Cardiac muscle cell (in vitro differentiated cells and primary cell): ENCODE results near the gene CREB3L1. TPM values are rescaled to one million over a fixed set of nuclear protein-coding genes. Genes with fewer than 3 reads are reported as not detected.

Source experiments
- DNase-seq, 2 donors: peaks; one replicate each; pipeline versions ENCODE4 v3.0.0 to v3.0.0-alpha.2; 2010 to 2017; ENCODE audit warnings: low read depth in 1 of 2, low spot score in 1 of 2
- H3K27ac ChIP-seq: fragments of 200-600 bp; sonication (generic); 2 replicates; pipeline ENCODE4 v1.5.1; 2016
- H3K27me3 ChIP-seq: fragments of 200-600 bp; sonication (generic); 2 replicates; pipeline ENCODE4 v1.6.0; 2016; ENCODE audit warnings: control low read depth
- H3K36me3 ChIP-seq: fragments of 200-600 bp; sonication (generic); 2 replicates; pipeline ENCODE4 v1.5.1; 2016; ENCODE audit warnings: control low read depth
- H3K4me1 ChIP-seq: fragments of 200-600 bp; sonication (generic); 2 replicates; pipeline ENCODE4 v1.8.1; 2017; ENCODE audit warnings: low read depth, mild to moderate bottlenecking, mixed run types
- H3K4me3 ChIP-seq: fragments of 200-600 bp; sonication (generic); 2 replicates; pipeline ENCODE4 v1.5.1; 2016; ENCODE audit warnings: mild to moderate bottlenecking
- H3K9me3 ChIP-seq: fragments of 200-600 bp; sonication (generic); 2 replicates; pipeline ENCODE4 v1.5.1; 2017; ENCODE audit warnings: low read depth, mild to moderate bottlenecking, control low read depth
- CTCF ChIP-seq: IDR thresholded peaks from 2 replicates; pipeline ENCODE4 v1.5.1; 2012; ENCODE audit warnings: low read depth, mild to moderate bottlenecking, low read length
- polyA plus RNA-seq: library from polyadenylated mRNA; unstranded; fragments of >200 nt; fragmentation: Nextera tagmentation; extraction: Ambion mirVana; gene quantifications from 2 replicates; pipeline ENCODE4 v1.2.1, GENCODE V29; 2016
- total RNA-seq: library from RNA; depleted of rRNA; stranded (reverse); fragments of >200 nt; gene quantifications from 2 replicates; pipeline ENCODE4 v1.2.3, GENCODE V29; 2016

CREB3L1 gene
- total and polyA plus RNA-seq, 2 experiments from 2014 or later = 3.8 to 14.1 TPM

GRCh38 chr11:46304605-46305179, 27.2 kb downstream of the CREB3L1 start:
- H3K36me3 ChIP-seq = no peaks in the 10 kb centered on the region
- DNase-seq = no peak
- no peaks in the 10 kb centered on the region for H3K4me1 ChIP-seq
- H3K4me3 ChIP-seq = no peak overlapping the region
- H3K27me3 ChIP-seq = no peaks in the 10 kb centered on the region
- TF ChIP-seq CTCF = no peak
- no peak overlapping the region for H3K27ac ChIP-seq
- no peaks in the 10 kb centered on the region for H3K9me3 ChIP-seq

- H3K4me1 ChIP-seq = no peaks in the 10 kb centered on the region
- no peak overlapping the region for H3K27ac ChIP-seq
- H3K4me3 ChIP-seq = no peak overlapping the region
- peak in 1 of 2 donors; percentile 81 for DNase-seq
- peak; percentile 36 for TF ChIP-seq CTCF
- no peaks in the 10 kb centered on the region for H3K27me3 ChIP-seq
- H3K9me3 ChIP-seq = no peaks in the 10 kb centered on the region
- no peaks in the 10 kb centered on the region for H3K36me3 ChIP-seq
Measured at GRCh38 chr11:46305295-46305694, 27.8 kb downstream of the CREB3L1 start.

GRCh38 chr11:46306296-46306853, 28.9 kb downstream of the CREB3L1 start:
- peak in 1 of 2 donors; percentile 17 for DNase-seq

GRCh38 chr11:46307369-46307768, 29.9 kb downstream of the CREB3L1 start:
- H3K36me3 ChIP-seq = no peaks in the 10 kb centered on the region
- H3K27ac ChIP-seq = no peak overlapping the region
- no peak for DNase-seq
- TF ChIP-seq CTCF = no peak
- H3K4me1 ChIP-seq = no peaks in the 10 kb centered on the region
- no peak overlapping the region for H3K4me3 ChIP-seq
- H3K9me3 ChIP-seq = no peaks in the 10 kb centered on the region
- no peaks in the 10 kb centered on the region for H3K27me3 ChIP-seq

More at GRCh38 chr11:46306296-46306853, 28.9 kb downstream of the CREB3L1 start:
- H3K27me3 ChIP-seq = no peaks in the 10 kb centered on the region
- no peak overlapping the region for H3K27ac ChIP-seq
- H3K4me1 ChIP-seq = no peaks in the 10 kb centered on the region
- H3K9me3 ChIP-seq = no peaks in the 10 kb centered on the region
- H3K36me3 ChIP-seq = no peaks in the 10 kb centered on the region
- no peak overlapping the region for H3K4me3 ChIP-seq
- TF ChIP-seq CTCF = no peak

- H3K27me3 ChIP-seq = no peaks in the 10 kb centered on the region
- H3K9me3 ChIP-seq = no peaks in the 10 kb centered on the region
- H3K27ac ChIP-seq = no peak overlapping the region
- TF ChIP-seq CTCF = no peak
- no peaks in the 10 kb centered on the region for H3K36me3 ChIP-seq
- H3K4me3 ChIP-seq = no peak overlapping the region
- no peaks in the 10 kb centered on the region for H3K4me1 ChIP-seq
- no peak for DNase-seq
Measured at GRCh38 chr11:46307785-46308341, 30.4 kb downstream of the CREB3L1 start.
